Hypothalamus (tissue), 51 donors: Measurements from ENCODE around the gene DHH.
A peak's percentile ranks its signal among the peaks of the same experiment; 100 is the strongest.
"Not testable (repeated sequence)": the region's sequence is repeated elsewhere in the genome, so short reads cannot be mapped to it uniquely, and the experiment has no call there.

Experiments
- DNase-seq, 51 donors: peaks; one replicate each; lab custom pipeline; 2025; lab: John Stamatoyannopoulos, UW

DHH gene

GRCh38 chr12:49079793-49080192 is 14.8 kb downstream of the DHH start:
- no peak for DNase-seq

- no peak for DNase-seq
Observed at GRCh38 chr12:49070971-49071370, 23.6 kb downstream of the DHH start.

GRCh38 chr12:49069507-49070346 is 24.9 kb downstream of the DHH start, which contains the start of gene RHEBL1:
Gene RHEBL1 (minus strand): TSS chr12:49069979. CDS start chr12:49069785, 194 bp downstream.
- peak; percentile 74 to 99 (median 96) for DNase-seq

- no peak for DNase-seq
Observed at GRCh38 chr12:49068879-49069506, 25.6 kb downstream of the DHH start.

GRCh38 chr12:49066120-49066519 is 28.5 kb downstream of the DHH start:
- no peak for DNase-seq

GRCh38 chr12:49064767-49065152 is 29.8 kb downstream of the DHH start:
- no peak for DNase-seq

GRCh38 chr12:49061916-49062315 is 32.7 kb downstream of the DHH start:
- not testable (repeated sequence) for DNase-seq

GRCh38 chr12:49061157-49061650 is 33.4 kb downstream of the DHH start:
- DNase-seq = no peak

- peak; percentile 61 to 98 (median 86) for DNase-seq
Observed at GRCh38 chr12:49060237-49061156, 34.1 kb downstream of the DHH start, which contains the start of gene KMT2D. Gene KMT2D (minus strand): TSS chr12:49060794. CDS start chr12:49055324, 5,470 bp downstream.

- DNase-seq = peak in 5 of 51 donors; percentile 12 to 52 (median 34)
Observed at GRCh38 chr12:49059299-49060171, 35.1 kb downstream of the DHH start.

GRCh38 chr12:49059045-49059298 is 35.6 kb downstream of the DHH start:
- no peak for DNase-seq

GRCh38 chr12:49058366-49059044 is 36.1 kb downstream of the DHH start:
- DNase-seq = no peak

- no peak for DNase-seq
Observed at GRCh38 chr12:49057888-49058287, 36.7 kb downstream of the DHH start.

GRCh38 chr12:49055978-49056754 is 38.4 kb downstream of the DHH start:
- peak in 27 of 51 donors; percentile 6 to 62 (median 43) for DNase-seq

- no peak for DNase-seq
Observed at GRCh38 chr12:49055092-49055491, 39.5 kb downstream of the DHH start.

GRCh38 chr12:49054524-49054923 is 40.1 kb downstream of the DHH start:
- DNase-seq = no peak

GRCh38 chr12:49054096-49054495 is 40.5 kb downstream of the DHH start:
- DNase-seq = no peak

GRCh38 chr12:49052451-49053208 is 42.0 kb downstream of the DHH start:
- DNase-seq = no peak
